ENCODE results near the gene CAMK2B.

DNA sequence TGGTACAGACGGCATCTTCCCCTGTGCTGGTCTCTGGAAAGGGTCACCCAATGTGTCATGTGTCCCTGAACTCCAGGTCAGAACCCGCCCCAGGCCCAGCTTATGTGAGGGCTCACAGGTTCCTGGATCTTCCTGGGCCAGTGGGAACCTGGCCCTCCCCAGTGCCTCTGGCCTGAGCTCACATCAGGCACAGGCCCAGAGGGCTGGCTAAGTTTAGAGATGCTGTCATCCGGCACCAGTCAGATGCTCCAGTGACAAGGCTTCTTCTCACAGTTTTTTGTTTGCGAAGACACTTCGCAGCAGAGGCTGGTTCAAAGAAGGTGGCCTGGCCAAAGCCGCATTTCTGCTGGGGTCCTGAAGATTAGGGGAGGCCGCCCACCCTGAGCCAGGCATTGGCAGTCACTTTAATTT lies 11.8 kb downstream of the CAMK2B start:
- TF ChIP-seq, protein P1, sequence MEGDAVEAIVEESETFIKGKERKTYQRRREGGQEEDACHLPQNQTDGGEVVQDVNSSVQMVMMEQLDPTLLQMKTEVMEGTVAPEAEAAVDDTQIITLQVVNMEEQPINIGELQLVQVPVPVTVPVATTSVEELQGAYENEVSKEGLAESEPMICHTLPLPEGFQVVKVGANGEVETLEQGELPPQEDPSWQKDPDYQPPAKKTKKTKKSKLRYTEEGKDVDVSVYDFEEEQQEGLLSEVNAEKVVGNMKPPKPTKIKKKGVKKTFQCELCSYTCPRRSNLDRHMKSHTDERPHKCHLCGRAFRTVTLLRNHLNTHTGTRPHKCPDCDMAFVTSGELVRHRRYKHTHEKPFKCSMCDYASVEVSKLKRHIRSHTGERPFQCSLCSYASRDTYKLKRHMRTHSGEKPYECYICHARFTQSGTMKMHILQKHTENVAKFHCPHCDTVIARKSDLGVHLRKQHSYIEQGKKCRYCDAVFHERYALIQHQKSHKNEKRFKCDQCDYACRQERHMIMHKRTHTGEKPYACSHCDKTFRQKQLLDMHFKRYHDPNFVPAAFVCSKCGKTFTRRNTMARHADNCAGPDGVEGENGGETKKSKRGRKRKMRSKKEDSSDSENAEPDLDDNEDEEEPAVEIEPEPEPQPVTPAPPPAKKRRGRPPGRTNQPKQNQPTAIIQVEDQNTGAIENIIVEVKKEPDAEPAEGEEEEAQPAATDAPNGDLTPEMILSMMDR (IDR thresholded peaks at IDR 0.05; ENCODE audit: low read depth, low read length, poor library complexity, severe bottlenecking): no peak
- TF ChIP-seq EZH2phosphoT487 (IDR thresholded peaks at IDR 0.05; ENCODE audit: borderline replicate concordance, low read length): no peak
